HG03108 (cell line): Measurements from ENCODE around the gene AOC3.
"Not testable (repeated sequence)": the region's sequence is repeated elsewhere in the genome, so short reads cannot be mapped to it uniquely, and the experiment has no call there.

ENCODE experiments used
- ATAC-seq: cut with Tn5 transposase; IDR thresholded peaks from one replicate; pipeline ENCODE4 v1.9.1; 2021; ENCODE audit warnings: moderate library complexity; ENCODE audit not compliant: unreplicated experiment

The AOC3 gene

DNA sequence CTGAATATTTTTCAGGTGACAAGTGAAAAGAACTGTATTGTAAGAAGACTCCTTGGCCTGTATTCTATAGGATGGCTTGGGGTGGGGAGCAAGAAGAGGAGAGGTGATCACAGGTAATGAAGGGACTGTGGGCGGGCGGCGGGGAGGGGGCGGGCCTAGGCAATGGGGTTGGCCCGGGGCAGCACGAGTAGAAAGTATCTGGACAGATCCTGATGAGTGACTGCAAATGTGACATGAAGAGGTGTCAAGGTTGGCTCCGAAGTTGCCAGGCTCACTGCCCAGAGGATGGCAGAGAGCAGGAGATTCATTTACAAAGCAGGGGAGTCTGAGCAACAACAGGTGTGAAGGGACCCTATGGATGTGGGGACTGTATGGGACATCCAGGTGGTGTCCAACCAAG, 38.8 kb downstream of the AOC3 start:
- ATAC-seq: no peak

DNA sequence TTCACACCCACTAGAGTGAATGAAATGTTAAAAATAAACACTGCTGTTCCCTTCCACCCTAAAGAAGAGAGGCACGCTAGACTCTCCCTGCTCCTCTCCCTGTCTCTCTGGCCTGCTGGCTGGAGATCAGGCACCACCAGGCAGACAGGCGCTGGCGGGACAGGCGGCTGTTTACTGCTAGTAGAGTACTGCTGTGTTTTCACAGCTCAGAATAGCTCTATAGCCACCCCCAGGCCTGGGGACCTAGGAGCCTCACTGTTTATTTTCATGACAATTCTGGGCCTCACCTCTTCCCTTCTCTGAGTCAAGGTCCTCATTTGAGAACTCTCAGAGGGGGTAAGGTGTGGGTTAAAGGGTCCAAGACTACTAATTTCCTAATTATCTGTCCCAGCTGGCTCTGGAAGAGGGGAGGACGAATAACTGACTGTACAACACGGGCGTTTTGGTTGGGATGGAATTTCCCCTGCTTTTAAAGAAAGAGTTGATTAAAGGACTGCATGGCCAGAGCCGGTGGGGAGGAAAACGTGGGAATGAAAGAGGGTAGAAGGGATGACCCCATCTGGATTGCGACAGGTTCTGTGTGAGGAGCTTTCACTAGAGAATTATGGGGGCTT, 40.6 kb downstream of the AOC3 start:
- no peak for ATAC-seq

DNA sequence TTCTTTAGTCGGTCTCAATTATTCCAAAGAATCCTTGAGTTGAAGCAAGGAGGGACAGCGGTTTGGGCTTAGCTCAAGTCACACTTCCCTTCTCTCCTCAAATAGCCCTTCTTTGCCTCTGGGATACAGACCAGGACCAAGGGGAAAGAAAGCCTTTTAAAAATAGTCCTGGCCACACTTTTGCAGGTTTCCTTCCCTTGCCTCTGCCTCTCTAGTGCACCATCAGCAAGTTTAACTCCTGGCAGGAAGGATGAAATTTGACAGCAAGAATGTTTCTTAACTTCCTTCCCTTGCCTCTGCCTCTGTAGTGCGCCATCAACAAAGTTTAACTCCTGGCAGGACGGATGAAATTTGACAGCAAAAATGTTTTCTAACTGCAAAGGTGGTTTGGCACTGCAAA, 42.4 kb downstream of the AOC3 start:
- ATAC-seq: no peak

DNA sequence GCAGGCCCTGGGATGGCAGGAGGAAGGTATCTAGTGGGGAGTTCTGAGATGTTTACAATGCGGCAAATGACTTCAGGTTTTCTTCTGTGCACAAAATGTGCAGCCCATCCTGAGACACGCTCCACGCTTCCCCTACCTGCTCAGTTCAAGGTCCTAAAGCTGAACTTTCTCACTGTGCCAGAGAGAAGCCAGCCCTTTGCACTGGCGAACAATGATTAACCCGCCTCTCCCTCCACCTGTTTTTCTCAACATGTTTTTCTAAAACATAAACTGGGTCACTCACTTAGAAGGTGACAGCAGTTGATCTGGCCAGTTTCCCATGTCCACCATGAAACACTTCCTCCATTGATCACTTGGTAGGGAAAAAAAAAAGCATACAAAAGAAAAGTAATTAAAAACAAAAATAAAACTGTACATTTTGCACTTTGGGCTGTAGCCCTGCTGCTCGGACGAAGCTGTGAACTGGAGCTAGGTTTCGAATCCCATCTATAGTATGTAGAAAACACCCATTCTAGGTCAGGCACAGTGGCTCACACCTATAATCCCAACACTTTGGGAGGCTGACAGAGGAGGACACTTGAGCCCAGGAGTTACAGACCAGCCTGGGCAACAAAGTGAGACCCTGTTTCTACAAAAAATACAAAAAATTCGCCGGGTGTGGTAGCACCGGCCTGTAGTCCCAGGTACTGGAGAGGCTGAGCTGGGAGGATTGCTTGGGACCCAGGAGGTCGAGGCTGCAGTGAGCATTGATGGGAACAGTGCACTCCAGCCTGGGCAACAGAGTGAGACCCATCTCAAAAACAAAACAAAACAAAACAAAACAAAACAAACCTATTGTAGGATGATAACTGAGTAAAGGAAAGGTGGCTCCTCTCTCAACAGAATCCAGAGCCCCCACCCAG, 43.5 kb downstream of the AOC3 start:
- no peak for ATAC-seq

DNA sequence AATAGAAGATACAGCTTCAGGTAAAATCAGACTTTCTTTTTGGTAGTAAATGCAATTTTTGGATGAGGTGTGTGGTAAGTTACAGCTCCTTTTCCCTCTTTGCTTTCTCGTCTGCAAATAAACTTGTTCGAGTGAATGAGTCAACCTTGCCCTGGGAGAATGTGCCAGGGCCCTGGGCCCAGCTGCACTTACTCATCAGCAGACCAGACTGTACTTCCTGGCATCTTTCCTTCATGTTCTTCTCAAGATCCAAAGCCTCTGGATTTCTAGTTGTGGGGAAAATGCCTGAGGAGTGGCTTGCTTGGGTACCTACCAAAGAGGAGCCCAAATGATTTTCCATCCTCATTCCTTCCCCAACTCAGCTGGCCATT, 44.2 kb downstream of the AOC3 start:
- no peak for ATAC-seq

DNA sequence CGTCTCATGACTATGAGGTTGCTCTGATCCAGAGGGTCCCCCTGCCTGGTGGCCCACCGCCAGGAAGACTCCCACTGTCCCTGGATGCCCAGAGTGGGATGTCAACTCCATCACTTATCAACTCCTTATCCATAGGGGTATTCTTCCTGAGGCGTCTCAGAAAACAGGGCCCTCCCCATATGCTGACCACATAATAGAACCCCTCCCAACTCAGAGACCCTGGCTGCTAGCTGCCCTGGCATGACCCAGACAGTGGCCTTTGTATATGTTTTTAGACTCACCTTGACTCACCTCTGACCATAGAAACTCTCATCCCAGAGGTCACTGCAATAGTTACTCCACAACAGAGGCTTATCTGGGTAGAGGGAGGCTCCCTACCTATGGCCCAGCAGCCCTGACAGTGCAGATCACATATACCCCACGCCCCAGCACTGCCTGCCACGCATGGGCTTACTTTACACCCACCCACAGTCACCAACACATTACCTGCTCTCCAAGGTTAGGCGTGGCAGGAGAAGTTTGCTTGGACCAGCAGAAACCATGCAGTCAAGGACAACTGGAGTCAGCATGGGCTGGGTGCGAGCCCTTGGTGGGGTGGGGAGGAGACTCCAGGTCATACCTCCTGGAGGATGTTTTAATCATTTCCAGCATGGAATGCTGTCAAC, 47.3 kb downstream of the AOC3 start:
- no peak for ATAC-seq

DNA sequence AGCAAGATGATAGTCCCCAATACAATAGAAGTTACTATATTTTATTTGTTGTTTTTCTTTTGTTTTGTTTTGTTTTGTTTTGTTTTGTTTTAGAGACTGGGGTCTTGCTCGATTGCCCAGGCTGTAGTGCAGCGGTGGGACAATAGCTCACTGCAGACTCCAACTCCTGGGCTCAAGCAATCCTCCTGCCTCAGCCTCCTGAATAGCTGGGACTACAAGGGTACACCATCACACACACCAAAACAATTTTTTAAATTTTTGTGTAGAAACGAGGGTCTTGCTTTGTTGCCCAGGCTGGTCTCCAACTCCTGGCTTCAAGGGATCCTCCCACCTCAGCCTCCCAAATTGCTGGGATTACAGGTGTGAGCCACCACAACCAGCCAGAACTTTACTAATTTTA, 49.0 kb downstream of the AOC3 start:
- not testable (repeated sequence) for ATAC-seq

DNA sequence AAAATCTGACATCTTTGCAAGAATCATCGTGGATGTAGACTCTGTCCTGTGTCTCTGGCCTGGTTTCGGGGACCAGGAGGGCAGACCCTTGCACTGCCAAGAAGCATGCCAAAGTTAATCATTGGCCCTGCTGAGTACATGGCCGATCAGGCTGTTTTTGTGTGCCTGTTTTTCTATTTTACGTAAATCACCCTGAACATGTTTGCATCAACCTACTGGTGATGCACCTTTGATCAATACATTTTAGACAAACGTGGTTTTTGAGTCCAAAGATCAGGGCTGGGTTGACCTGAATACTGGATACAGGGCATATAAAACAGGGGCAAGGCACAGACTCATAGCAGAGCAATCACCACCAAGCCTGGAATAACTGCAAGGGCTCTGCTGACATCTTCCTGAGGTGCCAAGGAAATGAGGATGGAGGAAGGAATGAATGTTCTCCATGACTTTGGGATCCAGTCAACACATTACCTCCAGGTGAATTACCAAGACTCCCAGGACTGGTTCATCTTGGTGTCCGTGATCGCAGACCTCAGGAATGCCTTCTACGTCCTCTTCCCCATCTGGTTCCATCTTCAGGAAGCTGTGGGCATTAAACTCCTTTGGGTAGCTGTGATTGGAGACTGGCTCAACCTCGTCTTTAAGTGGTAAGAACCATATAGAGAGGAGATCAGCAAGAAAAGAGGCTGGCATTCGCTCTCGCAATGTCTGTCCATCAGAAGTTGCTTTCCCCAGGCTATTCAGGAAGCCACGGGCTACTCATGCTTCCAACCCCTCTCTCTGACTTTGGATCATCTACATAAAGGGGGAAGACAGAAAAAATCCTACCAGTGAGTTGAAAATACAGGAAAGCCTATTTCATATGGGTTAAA, 49.7 kb downstream of the AOC3 start, which contains the start of gene G6PC1:
Gene G6PC1, plus strand, starts transcription at position 340 of the 872 bp plus-strand sequence. Its CDS starts 78 bp downstream, at position 418.
- no peak for ATAC-seq

DNA sequence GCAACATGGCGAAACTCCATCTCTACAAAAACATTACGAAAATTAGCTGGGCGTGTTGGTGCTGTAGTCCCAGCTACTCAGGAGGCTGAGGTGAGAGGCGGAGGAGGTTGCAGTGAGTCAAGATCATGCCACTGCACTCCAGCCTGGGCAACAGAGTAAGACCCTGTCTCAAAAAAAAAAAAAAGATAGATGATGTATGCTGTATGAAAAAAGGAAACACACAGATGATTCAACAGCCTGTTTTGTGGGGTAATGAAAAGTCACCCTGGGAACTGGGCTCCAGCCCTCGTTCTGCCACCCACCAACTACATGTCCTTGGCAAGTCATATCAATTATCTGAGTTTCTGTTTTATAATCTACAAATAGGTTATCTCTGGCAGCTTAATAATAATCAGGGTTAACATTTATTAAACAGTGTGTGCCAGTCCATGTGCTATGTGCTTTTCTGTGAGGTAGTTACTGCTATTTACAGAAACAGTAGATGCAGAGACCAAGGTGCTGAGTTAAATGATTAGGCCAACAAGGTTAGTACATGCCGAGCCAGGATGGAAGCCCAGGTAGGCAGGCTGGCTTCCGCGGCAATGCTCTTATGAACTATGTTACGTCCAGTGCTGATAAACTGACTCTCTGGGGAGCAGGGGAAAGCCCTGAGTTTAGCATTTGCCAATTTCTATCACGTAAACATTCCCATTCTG, 50.7 kb downstream of the AOC3 start:
- no peak for ATAC-seq

DNA sequence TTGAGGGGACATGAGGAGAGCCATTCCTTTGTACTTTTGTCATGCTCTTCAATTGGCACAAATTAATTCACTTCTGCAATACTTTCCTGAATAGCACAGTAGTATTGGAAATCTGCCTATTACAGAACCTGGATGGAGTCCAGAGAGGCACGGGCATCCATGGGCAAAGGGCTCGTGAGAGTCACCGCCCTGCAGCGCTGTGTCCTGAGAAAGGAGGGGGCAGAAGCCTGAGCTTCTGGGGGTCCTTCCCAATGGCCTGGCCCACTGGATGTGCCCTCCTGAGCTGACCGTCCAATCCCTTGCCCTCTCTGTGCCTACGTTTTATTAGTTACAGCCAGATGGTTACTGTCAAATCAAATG, 53.1 kb downstream of the AOC3 start:
- no peak for ATAC-seq

DNA sequence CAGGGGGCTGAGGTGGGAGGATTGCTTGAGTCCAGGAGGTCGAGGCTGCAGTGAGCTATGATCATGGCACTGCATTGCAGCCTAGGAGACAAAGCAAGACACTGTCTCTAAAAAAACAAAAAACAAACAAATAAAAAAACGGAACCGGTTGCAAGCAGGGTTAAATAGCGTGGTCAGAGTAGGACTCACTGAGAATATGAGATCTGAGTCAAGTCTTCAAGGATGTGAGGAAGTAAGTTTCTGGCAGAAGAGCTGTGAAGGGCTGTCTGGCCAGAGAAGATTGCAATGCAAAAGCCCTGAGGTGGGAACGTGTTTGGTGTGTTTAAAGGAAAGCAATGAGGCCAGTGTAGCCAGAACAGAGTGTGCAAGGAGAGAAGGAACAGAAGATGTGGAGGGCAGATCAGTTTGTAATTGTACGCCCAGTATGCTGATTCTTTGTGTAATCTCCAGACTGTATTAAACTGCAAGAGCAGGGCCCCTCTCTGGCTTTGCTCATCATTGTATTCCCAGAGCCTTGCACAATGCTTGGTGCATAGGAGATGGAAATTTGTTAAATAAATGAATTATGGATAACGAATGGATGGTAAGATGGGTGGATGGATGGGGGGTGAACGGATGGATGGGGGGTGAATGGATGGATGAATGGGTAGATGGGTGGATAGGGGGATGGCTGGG, 55.9 kb downstream of the AOC3 start:
- ATAC-seq: no peak
